Inflammatory macrophage treated with lipopolysaccharide for 1 hour (primary cell): ENCODE measurements around the gene ZNHIT2.

Experiments used
- DNase-seq, 2 donors: peaks; one replicate each; pipeline ENCODE4 v3.0.0-alpha.2; 2020 to 2022

ZNHIT2 gene

GRCh38 chr11:65102142-65103095 is 15.1 kb downstream of the ZNHIT2 start:
- DNase-seq: no peak

DNA sequence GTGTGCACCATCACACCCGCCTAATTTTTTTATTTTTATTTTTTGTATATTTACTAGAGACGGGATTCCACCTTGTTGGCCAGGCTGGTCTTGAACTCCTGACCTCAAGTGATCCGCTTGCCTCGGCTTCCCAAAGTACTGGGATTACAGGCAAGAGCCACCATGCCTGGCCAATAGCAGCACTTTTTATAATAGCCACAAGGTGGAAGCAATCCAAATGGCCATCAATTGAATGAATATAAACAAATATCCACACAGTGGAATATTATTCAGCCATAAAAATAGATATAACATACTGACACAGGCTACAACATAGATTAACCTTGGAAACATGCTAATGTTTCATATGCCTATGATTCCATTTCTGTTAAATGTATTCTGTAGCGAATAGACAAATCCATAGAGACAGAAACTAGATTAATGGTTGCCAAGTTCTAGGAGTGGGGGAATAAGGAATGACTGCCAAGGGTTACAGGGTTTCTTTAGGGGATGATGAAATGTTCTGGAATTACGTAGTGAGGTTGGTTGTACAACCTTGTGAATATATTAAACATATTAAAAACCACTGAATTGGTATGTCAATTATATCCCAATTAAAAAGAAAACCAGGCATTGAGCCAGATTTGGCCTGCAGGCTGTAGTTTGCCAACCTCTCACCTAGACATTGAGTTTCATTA is 16.7 kb downstream of the ZNHIT2 start:
- DNase-seq: no peak

DNA sequence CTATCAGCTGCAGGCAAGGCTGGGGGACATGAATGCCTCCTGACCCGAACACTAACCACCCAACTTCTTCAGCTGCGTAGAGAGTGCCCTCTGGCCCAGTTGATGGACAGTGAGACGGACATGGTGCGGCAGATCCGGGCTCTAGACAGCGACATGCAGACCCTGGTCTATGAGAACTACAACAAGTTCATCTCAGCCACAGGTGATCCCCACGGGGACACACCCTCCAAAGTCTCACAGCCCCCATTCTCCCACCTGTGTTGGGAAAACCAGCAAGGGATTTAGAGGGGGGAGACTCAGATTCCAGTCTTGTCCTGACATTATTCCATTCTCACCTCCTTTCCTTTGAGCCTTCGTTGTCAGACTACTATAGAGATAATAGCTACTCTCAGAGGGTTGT is 20.6 kb downstream of the ZNHIT2 start:
- no peak for DNase-seq

- DNase-seq: peak; percentile 82 to 88
Observed at GRCh38 chr11:65095974-65096806, 21.3 kb downstream of the ZNHIT2 start, which contains the start of gene VPS51. Gene VPS51 (plus strand): TSS chr11:65096214. CDS start chr11:65096251, 37 bp downstream.

DNA sequence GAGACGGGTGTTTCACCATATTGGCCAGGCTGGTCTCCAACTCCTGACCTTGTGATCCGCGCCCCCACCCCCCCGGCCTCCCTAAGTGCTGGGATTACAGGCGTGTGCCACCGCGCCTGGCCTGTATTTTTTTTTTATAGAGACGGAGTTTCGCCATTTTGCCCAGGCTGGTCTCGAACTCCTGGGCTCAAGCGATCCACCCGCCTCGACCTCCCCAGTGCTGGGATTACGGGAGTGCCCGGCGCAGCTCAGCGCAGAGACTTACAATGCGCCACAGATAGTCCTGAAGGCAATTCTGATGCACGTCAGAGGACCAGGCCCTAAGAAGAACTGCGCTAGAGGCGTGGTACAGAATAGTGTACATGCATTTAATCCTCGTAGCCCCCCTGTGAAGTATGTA is 22.1 kb downstream of the ZNHIT2 start:
- no peak for DNase-seq

GRCh38 chr11:65090628-65091027 is 26.9 kb downstream of the ZNHIT2 start:
- DNase-seq: no peak

DNA sequence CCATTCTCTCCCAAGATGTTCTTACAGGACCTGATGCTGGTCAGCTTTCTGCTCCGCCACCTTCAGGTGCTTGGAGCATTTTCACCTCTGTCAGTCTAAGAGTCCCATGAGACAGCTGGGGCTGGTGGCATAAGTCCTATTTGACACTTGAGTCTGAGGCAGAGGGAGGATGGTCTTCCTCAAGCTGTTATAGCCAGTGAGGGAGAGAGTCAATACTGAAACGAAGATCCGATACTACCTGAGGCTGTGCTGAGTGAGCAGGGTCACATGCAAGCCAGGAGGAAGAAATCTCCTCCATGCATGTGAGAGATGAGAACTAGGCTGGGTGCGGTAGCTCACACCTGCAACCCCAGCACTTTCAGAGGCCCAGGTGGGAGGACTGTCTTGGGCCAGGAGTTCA is 27.9 kb downstream of the ZNHIT2 start:
- no peak for DNase-seq

- no peak for DNase-seq
Observed at GRCh38 chr11:65087827-65088226, 29.7 kb downstream of the ZNHIT2 start.

- no peak for DNase-seq
Observed at GRCh38 chr11:65087216-65087615, 30.3 kb downstream of the ZNHIT2 start.

- DNase-seq: no peak
Observed at GRCh38 chr11:65086809-65087208, 30.7 kb downstream of the ZNHIT2 start.

GRCh38 chr11:65085446-65085845 is 32.1 kb downstream of the ZNHIT2 start:
- peak; percentile 24 to 60 for DNase-seq

- DNase-seq: no peak
Observed at GRCh38 chr11:65084598-65085375, 32.7 kb downstream of the ZNHIT2 start.

DNA sequence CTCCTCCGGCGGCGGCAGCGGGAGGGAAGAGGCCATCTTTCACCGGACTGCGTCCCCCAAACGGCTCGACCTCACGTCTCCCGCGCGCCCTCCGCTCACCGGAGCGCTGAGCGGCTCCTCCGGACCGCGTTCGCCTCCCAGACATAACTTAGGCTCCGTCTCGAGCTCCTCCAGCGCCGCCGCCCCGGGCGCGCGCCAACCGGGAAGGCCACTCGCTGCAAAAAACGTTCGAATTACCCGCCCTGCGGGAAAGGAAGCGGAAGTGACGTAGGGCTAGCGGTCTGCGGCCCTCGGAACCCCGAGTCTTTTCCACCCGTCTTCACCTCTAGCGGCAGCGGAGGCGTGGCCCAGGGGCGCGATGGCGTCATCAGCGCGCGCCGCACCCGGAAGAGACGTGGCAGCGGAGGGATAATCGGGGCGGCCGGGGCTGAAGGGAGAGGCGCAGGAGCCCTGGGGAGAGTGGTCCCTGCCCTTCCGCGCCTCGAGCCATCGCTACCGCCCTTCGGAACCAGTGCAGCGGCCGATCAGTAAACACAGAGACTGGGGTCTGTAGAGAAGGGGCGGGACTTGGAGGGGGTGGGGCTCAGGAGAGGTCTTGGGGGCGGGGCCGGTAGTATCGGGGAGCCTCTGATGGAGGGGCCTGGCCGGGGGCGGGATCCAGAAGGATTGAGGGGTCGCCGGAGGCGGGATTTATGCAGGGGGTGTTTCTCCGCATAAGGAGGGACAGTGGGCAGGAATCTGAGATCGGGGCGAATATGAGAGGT is 33.5 kb downstream of the ZNHIT2 start, which contains the start of the genes CDCA5 and ZFPL1:
Gene CDCA5, minus strand, starts transcription at position 207 of the 764 bp plus-strand sequence. Its CDS starts 62 bp downstream, at position 145.
Gene ZFPL1, plus strand, starts transcription at position 389 of the 764 bp plus-strand sequence. CDS start 477 bp downstream, outside the sequence.
- peak; percentile 92 to 98 for DNase-seq

DNA sequence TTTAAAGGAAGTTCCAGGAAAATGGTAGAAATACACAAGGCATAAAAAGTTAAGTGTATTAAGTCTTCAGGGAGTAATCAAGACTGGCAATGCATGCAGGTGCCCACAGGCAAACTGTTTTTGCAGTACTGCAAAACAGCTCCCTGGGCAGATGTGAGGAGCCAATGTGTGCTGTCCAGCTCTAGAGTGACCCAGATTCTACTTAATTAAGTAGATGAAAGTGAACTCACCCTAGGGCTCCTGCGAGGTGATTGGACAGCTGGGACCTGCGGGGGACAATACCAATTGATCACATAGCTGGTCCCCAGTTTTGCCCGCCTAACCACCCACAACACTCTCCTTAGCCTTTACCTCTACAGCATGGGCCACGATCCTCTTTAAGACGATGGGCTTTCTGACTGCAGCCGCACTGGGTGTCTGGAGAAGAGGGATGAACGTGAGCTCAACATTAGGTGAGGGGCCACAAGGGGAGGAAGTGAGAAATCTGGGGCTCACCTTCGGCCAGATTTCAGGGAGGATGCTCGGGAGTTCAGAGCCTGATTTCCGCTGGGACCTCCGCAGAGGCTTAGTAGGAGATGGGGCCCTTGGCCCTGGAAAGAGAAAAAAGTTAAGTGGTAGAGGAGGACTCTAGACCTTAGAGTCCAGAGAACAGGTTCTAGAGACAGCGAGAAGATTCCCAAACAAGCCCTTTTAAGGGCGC is 34.2 kb downstream of the ZNHIT2 start:
- DNase-seq: no peak

GRCh38 chr11:65078786-65079342 is 38.6 kb downstream of the ZNHIT2 start:
- no peak for DNase-seq

DNA sequence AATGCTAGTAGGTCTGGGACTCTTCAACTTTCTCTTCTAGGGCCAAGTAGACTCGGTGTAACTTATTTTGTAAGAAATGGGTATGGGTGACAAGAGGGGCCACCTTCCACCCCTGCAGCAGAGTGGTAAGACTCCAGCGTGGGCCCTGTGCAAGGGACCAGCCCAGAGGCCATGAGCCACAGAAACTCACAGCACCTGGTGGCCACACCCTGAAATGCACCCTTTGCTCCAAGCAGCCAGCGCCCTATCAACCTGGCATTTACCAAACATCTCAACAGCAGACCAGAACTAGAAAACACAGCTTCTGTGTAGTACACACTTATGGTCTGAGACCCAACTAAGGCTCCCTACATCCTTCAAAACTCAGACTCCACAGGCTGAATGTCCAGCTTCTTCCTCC is 39.4 kb downstream of the ZNHIT2 start:
- peak; percentile 27 to 73 for DNase-seq

DNA sequence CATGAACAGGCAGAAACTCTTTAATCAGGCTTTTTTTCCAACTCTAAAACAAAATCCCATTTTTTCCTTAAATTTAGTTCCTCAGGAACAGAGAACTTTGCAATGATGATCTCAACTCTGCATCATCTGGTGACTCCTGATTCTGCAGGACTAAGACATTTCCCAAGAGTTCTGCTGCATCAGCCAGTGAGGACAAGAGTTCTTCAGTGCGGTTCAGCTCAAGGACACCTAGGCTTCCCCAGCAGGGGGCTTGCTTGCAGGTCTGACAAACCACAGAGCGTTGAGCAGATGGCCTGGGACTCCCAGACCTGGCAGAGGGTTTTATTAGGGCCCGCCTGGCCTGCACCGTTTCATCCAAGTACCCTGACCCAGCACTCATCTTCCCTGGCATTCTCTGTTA is 40.0 kb downstream of the ZNHIT2 start:
- DNase-seq: peak in 1 of 2 donors; percentile 34

- DNase-seq: no peak
Observed at GRCh38 chr11:65072631-65072966, 44.9 kb downstream of the ZNHIT2 start.

DNA sequence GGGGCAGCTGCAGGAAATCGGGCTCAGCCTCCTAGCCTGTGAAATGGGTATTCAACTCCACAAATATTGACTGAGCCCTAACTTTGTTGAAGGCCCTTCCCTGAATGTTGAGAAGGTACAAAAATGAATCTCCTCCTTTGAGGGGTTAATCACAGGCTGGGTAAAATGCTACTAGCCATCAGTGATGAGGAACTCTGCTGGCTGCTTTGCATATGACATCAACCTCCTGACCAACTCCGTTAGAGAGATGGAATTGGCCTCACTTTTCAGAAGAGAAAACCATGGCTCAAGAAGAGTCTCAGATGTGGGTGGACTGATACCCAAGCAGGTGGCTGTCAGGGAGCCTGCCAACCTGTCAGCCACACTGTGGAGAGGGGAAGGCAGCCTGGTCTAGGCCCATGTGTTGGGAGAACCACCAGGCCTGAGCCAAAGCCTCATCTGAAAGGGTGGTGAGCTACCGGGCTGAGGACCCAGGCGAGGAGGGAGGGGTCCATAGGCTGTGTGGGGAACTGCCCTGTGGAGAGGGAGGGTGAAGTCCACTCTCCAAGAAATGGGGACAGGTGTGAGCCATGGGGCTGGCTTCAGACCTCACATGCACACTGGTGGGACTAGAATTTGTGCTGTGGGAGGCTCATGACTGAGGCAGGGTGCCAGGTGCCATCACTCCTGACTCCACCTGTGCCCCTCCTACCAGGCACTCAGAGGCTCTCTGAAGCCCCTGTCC is 45.4 kb downstream of the ZNHIT2 start:
- peak; percentile 33 to 36 for DNase-seq
